Heart left ventricle (tissue), 16 donors: Measurements from ENCODE around the gene FBXL7. TPM values are rescaled to one million over a fixed set of nuclear protein-coding genes. Genes with fewer than 3 reads are reported as not detected.

Experiments used
- ATAC-seq, 4 donors: fragments of 200-7000 bp; cut with Tn5 transposase; one replicate each; pipeline ENCODE4 v1.9.1; 2020 to 2022; ENCODE audit warnings: moderate library complexity in 4 of 4, mild to moderate bottlenecking in 3 of 4, moderate number of reproducible peaks in 1 of 4
- DNase-seq, 5 donors: peaks; one replicate each; pipeline ENCODE4 v3.0.0-alpha.2; 2020
- H3K27ac ChIP-seq, 12 donors: fragments of 200-600 bp; sonication (generic) in 4 of 12; one replicate each; pipeline versions ENCODE4 v1.5.0 to v1.8.0; 2016 to 2022; ENCODE audit warnings: mild to moderate bottlenecking in 2 of 12
- H3K27me3 ChIP-seq, 9 donors: fragments of 200-600 bp; sonication (generic) in 2 of 9; one replicate each; pipeline versions ENCODE4 v1.5.1 to v1.8.0; 2016 to 2022; ENCODE audit warnings: mild to moderate bottlenecking in 3 of 9
- H3K36me3 ChIP-seq, 9 donors: fragments of 200-600 bp; sonication (generic) in 2 of 9; one replicate each; pipeline versions ENCODE4 v1.5.0 to v1.8.0; 2018 to 2022; ENCODE audit warnings: mild to moderate bottlenecking in 2 of 9
- H3K4me1 ChIP-seq, 12 donors: fragments of 200-600 bp; sonication (generic) in 4 of 12; one replicate each; pipeline versions ENCODE4 v1.5.0 to v1.8.0; 2016 to 2022; ENCODE audit warnings: mild to moderate bottlenecking in 3 of 12
- H3K4me3 ChIP-seq, 12 donors: fragments of 200-600 bp; sonication (generic) in 4 of 12; one replicate each; pipeline versions ENCODE4 v1.5.0 to v1.8.0; 2017 to 2022; ENCODE audit warnings: mild to moderate bottlenecking in 9 of 12, moderate library complexity in 4 of 12
- H3K9me3 ChIP-seq, 12 donors: fragments of 200-600 bp; sonication (generic) in 4 of 12; one replicate each; pipeline versions ENCODE4 v1.5.0 to v1.8.0; 2016 to 2022; ENCODE audit warnings: mild to moderate bottlenecking in 1 of 12
- POLR2A ChIP-seq, 2 donors: fragments of 450-650 bp; IDR thresholded peaks; one replicate each; pipeline ENCODE4 v1.6.1; 2017; ENCODE audit warnings: antibody characterized with exemption in 2 of 2, mild to moderate bottlenecking in 2 of 2, moderate library complexity in 2 of 2
- WGBS, 4 donors: extraction: QIAGEN DNeasy Blood & Tissue Kit in 2 of 4; methylation state at CpG; one replicate each; pipeline versions ENCODE4 v1.1.5 to v1.1.7; 2013 to 2018; 5-methylcytosine and 5-hydroxymethylcytosine counted together
- intact Hi-C, 10 donors: fragments of 100-400 bp; cut with DNase I; formaldehyde crosslinking; loops; one replicate each; pipeline versions ENCODE4 v1.11.1 to v1.14.2; 2022
- polyA plus RNA-seq, 2 donors: library from polyadenylated mRNA; stranded (reverse); fragments of 200-250 nt; gene quantifications; one replicate each; pipeline ENCODE4 v1.2.3, GENCODE V29; 2013
- total RNA-seq, 9 donors: library from RNA; depleted of rRNA in 2 of 9; stranded (reverse); fragments of >200 nt in 2 of 9; fragmentation: NEBNext Ultra II Directional in 3 of 9; extraction: Animal tissue kit (Norgen Biotek cat#: 25700) in 3 of 9; gene quantifications; one replicate each; pipeline versions ENCODE4 v1.1.0 to v1.2.4, GENCODE V29; 2016 to 2023
- TF ChIP-seq, protein P1 (sequence below), 12 donors: fragments of 200-600 bp; sonication (generic) in 4 of 12; IDR thresholded peaks; one replicate each; pipeline versions ENCODE4 v1.5.0 to v1.8.0; 2018 to 2022; ENCODE audit warnings: antibody characterized with exemption in 12 of 12, mild to moderate bottlenecking in 5 of 12
- donor health status: ischemic (EF 13 %, LVEDD 7.1; RV severe dilation, severe dysfunction).
- donor health status: healthy with polysubstance abuse.
- donor health status: DM: no; HTN: yes; CAD: no.
- donor health status: DM: no; HTN: no; CAD: no.
- donor health status: ischemic (EF 25% LVEDD 6.9; RV normal size, moderate dysfunction).
- donor health status: ischemic (EF 25% LVEDD 5.7; RV mildly dilated, moderate dysfunction).
- donor health status: healthy.
- donor health status: DM: yes; HTN: yes; CAD: no.
- donor health status: ischemic (EF 35%, LVEDD 5.7; RV mildly dilated, moderate dysfunction).
- donor health status: nonischemic (EF 11% LVEDD 7.7; RV severe dilation, severe dysfunction).
- donor health status: DM: yes; HTN: yes; CAD: no.
- donor health status: PGD.
- donor health status: ischemic (EF 29% LVEDD 5.4; RV normal size, mild dysfunction).
- donor health status: nonischemic (EF 23%, LVEDD 6.1; RV moderate dilation, normal function).

Gene FBXL7
- total and polyA plus RNA-seq, 11 donors: 8.7 to 27.6 (median 24.3) TPM

DNA sequence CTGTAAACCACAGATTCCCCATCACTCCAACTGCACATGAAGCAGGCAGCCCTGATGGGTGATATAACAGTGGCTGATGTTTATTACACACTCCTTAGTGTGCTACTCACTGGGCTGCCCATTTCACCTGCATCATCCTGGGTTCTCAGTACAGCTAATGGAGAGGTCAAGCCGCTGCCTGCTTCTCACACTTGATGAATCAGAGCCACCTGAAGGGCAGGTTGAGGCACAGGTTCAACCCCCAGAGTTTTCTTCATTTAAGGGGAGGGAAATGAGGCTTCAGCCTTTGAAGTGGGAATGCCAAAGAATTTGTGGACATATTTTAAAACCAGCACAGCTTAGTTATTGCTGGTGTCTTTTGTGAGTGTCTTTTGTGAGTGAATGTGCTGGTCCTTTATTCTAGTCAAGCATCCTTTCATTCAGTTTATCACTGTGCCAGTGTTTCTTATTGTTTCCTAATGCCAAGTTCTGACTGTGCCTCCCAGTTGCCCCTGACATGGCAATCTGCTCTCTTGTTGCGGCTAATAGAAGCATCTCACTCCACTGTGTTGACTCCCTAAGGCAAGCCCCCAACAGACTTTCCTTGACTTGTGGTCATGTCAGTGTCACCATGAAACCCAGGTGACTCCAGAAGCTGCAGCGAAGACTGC, 109.2 kb downstream of the FBXL7 start:
- no peak overlapping the region for H3K4me3 ChIP-seq
- H3K27me3 ChIP-seq: no peaks in the 10 kb centered on the region
- ATAC-seq: no peak
- H3K36me3 ChIP-seq: no peaks in the 10 kb centered on the region
- intact Hi-C loops: no loop called here
- DNase-seq: no peak
- no peak overlapping the region for H3K27ac ChIP-seq
- WGBS, 4 donors: 97 to 100% (median 100%) methylated on average over 3 of the region's 3 CpGs
- H3K4me1 ChIP-seq: peaks cover 0 to 20% (median 13%) of the 10 kb centered on the region in 12 donors
- H3K9me3 ChIP-seq: no peaks in the 10 kb centered on the region
- TF ChIP-seq POLR2A (IDR thresholded peaks at IDR 0.05): no peak
- TF ChIP-seq, protein P1, sequence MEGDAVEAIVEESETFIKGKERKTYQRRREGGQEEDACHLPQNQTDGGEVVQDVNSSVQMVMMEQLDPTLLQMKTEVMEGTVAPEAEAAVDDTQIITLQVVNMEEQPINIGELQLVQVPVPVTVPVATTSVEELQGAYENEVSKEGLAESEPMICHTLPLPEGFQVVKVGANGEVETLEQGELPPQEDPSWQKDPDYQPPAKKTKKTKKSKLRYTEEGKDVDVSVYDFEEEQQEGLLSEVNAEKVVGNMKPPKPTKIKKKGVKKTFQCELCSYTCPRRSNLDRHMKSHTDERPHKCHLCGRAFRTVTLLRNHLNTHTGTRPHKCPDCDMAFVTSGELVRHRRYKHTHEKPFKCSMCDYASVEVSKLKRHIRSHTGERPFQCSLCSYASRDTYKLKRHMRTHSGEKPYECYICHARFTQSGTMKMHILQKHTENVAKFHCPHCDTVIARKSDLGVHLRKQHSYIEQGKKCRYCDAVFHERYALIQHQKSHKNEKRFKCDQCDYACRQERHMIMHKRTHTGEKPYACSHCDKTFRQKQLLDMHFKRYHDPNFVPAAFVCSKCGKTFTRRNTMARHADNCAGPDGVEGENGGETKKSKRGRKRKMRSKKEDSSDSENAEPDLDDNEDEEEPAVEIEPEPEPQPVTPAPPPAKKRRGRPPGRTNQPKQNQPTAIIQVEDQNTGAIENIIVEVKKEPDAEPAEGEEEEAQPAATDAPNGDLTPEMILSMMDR (IDR thresholded peaks at IDR 0.05): no peak

DNA sequence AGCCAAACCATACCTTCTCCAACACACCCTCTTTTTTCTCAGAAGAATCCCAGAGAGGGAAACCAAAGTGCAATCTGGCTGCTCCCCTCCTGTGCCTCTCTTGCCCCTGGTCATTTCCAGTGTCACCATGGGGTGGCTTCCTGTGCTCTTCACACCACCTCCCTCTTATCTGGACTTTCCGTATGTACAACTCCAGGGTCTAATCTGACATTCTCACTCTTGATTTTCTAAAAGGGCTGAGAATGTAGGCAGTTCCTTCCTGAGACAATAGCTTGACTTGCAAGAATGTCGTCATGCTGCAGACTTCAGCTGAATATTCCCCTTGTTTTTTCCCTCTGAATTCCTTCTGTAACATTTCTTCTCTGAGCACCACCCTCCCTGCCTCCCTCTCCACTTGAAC, 110.2 kb downstream of the FBXL7 start:
- no peak overlapping the region for H3K27ac ChIP-seq
- 39 to 53% (median 45%) methylated on average over 2 of the region's 2 CpGs for WGBS, 4 donors
- no peaks in the 10 kb centered on the region for H3K27me3 ChIP-seq
- TF ChIP-seq, protein P1 (IDR thresholded peaks at IDR 0.05): no peak
- TF ChIP-seq POLR2A (IDR thresholded peaks at IDR 0.05): no peak
- H3K4me3 ChIP-seq: no peak overlapping the region
- intact Hi-C loops: no loop called here
- no peaks in the 10 kb centered on the region for H3K9me3 ChIP-seq
- DNase-seq (no peak), ATAC-seq (no peak)
- peaks cover 0 to 20% (median 13%) of the 10 kb centered on the region in 12 donors for H3K4me1 ChIP-seq
- no peaks in the 10 kb centered on the region for H3K36me3 ChIP-seq

DNA sequence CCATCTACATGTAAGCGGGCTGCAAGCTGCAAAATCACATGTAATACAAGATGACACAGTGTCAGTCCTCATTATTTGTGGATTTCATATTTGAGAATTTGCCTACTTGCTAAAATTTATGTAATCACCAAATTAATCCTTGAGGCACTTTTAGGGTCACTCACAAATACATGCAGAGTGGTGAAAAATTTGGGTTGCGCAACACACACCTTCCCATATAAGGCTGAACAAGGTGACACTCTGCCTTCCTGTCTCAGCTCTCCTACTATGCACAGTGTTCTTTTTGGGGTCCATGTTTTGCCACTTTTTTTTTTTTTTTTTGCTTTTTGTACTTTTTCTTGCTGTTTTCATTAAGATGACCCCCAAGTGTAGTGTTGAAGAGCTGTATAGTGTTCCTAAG, 111.0 kb downstream of the FBXL7 start:
- no peak overlapping the region for H3K4me3 ChIP-seq
- peaks cover 0 to 24% (median 14%) of the 10 kb centered on the region in 12 donors for H3K4me1 ChIP-seq
- ATAC-seq: no peak
- H3K27ac ChIP-seq: no peak overlapping the region
- no peak for TF ChIP-seq POLR2A (IDR thresholded peaks at IDR 0.05)
- TF ChIP-seq, protein P1 (IDR thresholded peaks at IDR 0.05): no peak
- no peaks in the 10 kb centered on the region for H3K9me3 ChIP-seq
- H3K27me3 ChIP-seq: no peaks in the 10 kb centered on the region
- DNase-seq: no peak
- 96 to 100% (median 98%) methylated on average over 2 of the region's 2 CpGs for WGBS, 4 donors
- intact Hi-C loops: no loop called here
- H3K36me3 ChIP-seq: no peaks in the 10 kb centered on the region

DNA sequence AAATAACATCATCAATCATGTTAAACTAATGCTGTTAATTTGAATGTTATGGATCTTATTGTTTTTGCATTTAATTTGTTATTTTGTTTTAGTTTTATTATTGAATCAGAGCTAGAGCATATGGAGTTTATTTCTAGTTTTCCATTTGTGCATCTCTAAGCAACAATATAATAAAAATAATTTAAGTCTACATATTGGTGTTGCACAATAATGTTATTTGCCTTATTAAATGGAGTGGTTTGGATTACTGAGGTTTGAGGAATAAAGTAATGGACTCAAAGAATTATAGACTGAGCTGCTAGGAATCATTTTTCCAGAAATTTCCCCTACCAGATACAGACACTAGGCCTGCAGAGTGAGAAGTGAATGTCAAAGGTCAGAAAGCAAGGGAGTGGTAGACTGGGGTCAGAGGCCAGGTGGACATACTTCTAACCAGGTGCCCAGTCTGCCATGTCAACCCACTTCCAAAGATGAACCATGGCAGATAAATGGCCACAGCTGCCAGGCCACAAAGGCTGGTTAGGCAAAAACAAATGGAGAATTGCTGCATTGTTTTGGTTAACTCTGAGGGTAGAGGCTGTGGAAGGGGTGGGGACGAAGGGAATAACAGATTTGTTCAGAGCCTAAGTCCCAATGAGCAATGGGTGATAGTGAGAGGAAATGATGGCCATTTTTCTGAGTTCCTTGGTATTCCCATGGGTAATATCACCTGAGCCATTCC, 113.1 kb downstream of the FBXL7 start:
- no peak overlapping the region for H3K27ac ChIP-seq
- 81 to 90% (median 86%) methylated on average over 1 of the region's 1 CpG for WGBS, 4 donors
- no peaks in the 10 kb centered on the region for H3K36me3 ChIP-seq
- no peak overlapping the region for H3K4me3 ChIP-seq
- no peak for ATAC-seq
- intact Hi-C loops: no loop called here
- H3K27me3 ChIP-seq: no peaks in the 10 kb centered on the region
- peaks cover 0 to 14% (median 2%) of the 10 kb centered on the region in 12 donors for H3K4me1 ChIP-seq
- DNase-seq: no peak
- H3K9me3 ChIP-seq: no peaks in the 10 kb centered on the region
- TF ChIP-seq, protein P1 (IDR thresholded peaks at IDR 0.05): no peak
- no peak for TF ChIP-seq POLR2A (IDR thresholded peaks at IDR 0.05)
